Amniotic epithelial cell (primary cell): Measurements from ENCODE around the gene PPP1R14C.
A peak's percentile ranks its signal among the peaks of the same experiment; 100 is the strongest.
"Not testable (repeated sequence)": the region's sequence is repeated elsewhere in the genome, so short reads cannot be mapped to it uniquely, and the experiment has no call there.

Experiments used
- DNase-seq: peaks from one replicate; pipeline ENCODE4 v3.0.0-alpha.2; 2010; ENCODE audit warnings: low read depth

PPP1R14C gene

GRCh38 chr6:150142670-150143515 is at the start of gene PPP1R14C:
Gene PPP1R14C (plus strand): TSS chr6:150143044. CDS start chr6:150143193, 149 bp downstream.
- DNase-seq: no peak

GRCh38 chr6:150093397-150093796 is 49.4 kb upstream of the PPP1R14C start:
- DNase-seq: no peak

- DNase-seq: no peak
Observed at GRCh38 chr6:150098155-150098554, 44.7 kb upstream of the PPP1R14C start.

GRCh38 chr6:150099546-150099945 is 43.3 kb upstream of the PPP1R14C start:
- no peak for DNase-seq

- DNase-seq: no peak
Observed at GRCh38 chr6:150099953-150100352, 42.9 kb upstream of the PPP1R14C start.

GRCh38 chr6:150100745-150101144 is 42.1 kb upstream of the PPP1R14C start:
- DNase-seq: no peak

GRCh38 chr6:150102750-150103270 is 40.0 kb upstream of the PPP1R14C start:
- no peak for DNase-seq

GRCh38 chr6:150112233-150112632 is 30.6 kb upstream of the PPP1R14C start:
- no peak for DNase-seq

- no peak for DNase-seq
Observed at GRCh38 chr6:150115769-150116168, 27.1 kb upstream of the PPP1R14C start.

- no peak for DNase-seq
Observed at GRCh38 chr6:150116200-150116800, 26.5 kb upstream of the PPP1R14C start.

GRCh38 chr6:150118203-150118602 is 24.6 kb upstream of the PPP1R14C start:
- no peak for DNase-seq

- no peak for DNase-seq
Observed at GRCh38 chr6:150118627-150119026, 24.2 kb upstream of the PPP1R14C start.

- DNase-seq: no peak
Observed at GRCh38 chr6:150119173-150119572, 23.7 kb upstream of the PPP1R14C start.

- DNase-seq: no peak
Observed at GRCh38 chr6:150123645-150124044, 19.2 kb upstream of the PPP1R14C start.

GRCh38 chr6:150124235-150124634 is 18.6 kb upstream of the PPP1R14C start:
- no peak for DNase-seq

GRCh38 chr6:150126641-150127291 is 16.1 kb upstream of the PPP1R14C start:
- DNase-seq: no peak

- no peak for DNase-seq
Observed at GRCh38 chr6:150128425-150128824, 14.4 kb upstream of the PPP1R14C start.

GRCh38 chr6:150129616-150130505 is 13.0 kb upstream of the PPP1R14C start:
- peak; percentile 7 for DNase-seq

GRCh38 chr6:150133686-150134085 is 9.2 kb upstream of the PPP1R14C start:
- DNase-seq: no peak

GRCh38 chr6:150134280-150134920 is 8.4 kb upstream of the PPP1R14C start:
- DNase-seq: no peak

- not testable (repeated sequence) for DNase-seq
Observed at GRCh38 chr6:150137711-150138110, 5.1 kb upstream of the PPP1R14C start.
